Measurements from ENCODE around the gene POLR3GL. TPM values are rescaled to one million over a fixed set of nuclear protein-coding genes. Genes with fewer than 3 reads are reported as not detected.

The POLR3GL gene
- total RNA-seq, 2 experiments from 2014 or later = 25.0 to 26.5 TPM

DNA sequence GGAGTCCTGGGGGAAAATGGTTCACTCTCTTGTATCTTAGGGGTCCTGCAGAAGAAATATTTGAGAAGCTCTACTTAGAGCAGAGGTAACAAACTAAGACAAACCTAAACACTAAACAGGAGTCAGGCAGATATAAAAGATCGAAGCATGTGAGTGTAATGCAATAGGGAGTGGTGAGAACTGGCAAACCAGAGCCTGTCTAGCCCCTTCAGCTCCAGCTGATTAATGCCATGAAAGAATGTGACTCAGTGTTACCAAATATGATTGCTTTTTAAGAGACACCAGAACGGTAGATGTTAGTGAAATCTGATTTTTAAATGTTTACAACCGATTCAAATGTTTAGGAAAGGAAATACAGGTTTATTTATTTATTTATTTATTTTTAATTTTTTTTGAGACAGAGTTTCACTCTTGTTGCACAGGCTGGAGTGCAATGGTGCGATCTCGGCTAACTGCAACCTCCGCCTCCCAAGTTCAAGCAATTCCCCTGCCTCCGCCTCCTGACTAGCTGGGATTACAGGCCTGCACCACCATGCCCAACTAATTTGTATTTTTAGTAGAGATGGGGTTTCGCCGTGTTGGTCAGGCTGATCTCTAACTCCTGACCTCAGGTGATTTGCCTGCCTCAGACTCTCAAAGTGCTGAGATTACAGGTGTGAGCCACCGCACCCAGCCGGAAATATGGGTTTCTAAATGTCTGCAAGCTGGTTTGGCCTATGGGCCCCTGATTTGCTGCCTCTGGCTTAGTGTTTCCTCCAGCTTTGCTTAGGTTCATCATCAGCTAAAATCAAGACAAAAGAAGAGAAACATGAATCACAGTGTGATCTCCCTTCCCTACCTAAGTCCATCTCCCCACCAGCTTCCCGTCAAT lies 19.7 kb downstream of the POLR3GL start:
- ATAC-seq (no peak), DNase-seq (peak; percentile 46)
- no peaks in the 10 kb centered on the region for H3K36me3 Mint-ChIP-seq (ENCODE audit: low read depth)

GRCh38 chr1:145985129-145985501 lies 20.6 kb downstream of the POLR3GL start:
- H3K9me3 Mint-ChIP-seq (ENCODE audit: insufficient read depth) = no peaks in the 10 kb centered on the region
- peak overlapping the region; percentile 67 for H3K27ac Mint-ChIP-seq
- no peak overlapping the region for H3K4me3 Mint-ChIP-seq
- no peaks in the 10 kb centered on the region for H3K27me3 Mint-ChIP-seq (ENCODE audit: low read depth)
- no peak for DNase-seq
- ChIA-PET POLR2A (interaction anchor here (0.7 to 6.1 kb wide), 2 partner anchors 9 to 11 kb away, joined by 3 to 55 read pairs; partner anchors contain the start of gene TXNIP), CTCF (interaction anchor here (1.0 to 1.6 kb wide), 4 partner anchors 13 to 50 kb away, joined by 3 to 5 read pairs (median 4); no protein-coding TSS in a partner anchor)
- no peak for ATAC-seq
- no peaks in the 10 kb centered on the region for H3K36me3 Mint-ChIP-seq (ENCODE audit: low read depth)
- H3K4me1 Mint-ChIP-seq (ENCODE audit: low read depth) = peaks cover 47% of the 10 kb centered on the region

More for the DNA sequence above, 19.7 kb downstream of the POLR3GL start:
- ChIA-PET CTCF (interaction anchor here (1.0 to 1.6 kb wide), 4 partner anchors 14 to 139 kb away, joined by 3 to 5 read pairs (median 4); no protein-coding TSS in a partner anchor), POLR2A (interaction anchor here (1.4 to 6.1 kb wide), 2 partner anchors 9 to 12 kb away, joined by 12 to 55 read pairs; partner anchors contain the start of gene TXNIP)
- H3K4me1 Mint-ChIP-seq (ENCODE audit: low read depth) = peaks cover 47% of the 10 kb centered on the region
- H3K9me3 Mint-ChIP-seq (ENCODE audit: insufficient read depth) = no peaks in the 10 kb centered on the region
- no peak overlapping the region for H3K4me3 Mint-ChIP-seq
- no peaks in the 10 kb centered on the region for H3K27me3 Mint-ChIP-seq (ENCODE audit: low read depth)
- H3K27ac Mint-ChIP-seq = peak overlapping the region; percentile 67

DNA sequence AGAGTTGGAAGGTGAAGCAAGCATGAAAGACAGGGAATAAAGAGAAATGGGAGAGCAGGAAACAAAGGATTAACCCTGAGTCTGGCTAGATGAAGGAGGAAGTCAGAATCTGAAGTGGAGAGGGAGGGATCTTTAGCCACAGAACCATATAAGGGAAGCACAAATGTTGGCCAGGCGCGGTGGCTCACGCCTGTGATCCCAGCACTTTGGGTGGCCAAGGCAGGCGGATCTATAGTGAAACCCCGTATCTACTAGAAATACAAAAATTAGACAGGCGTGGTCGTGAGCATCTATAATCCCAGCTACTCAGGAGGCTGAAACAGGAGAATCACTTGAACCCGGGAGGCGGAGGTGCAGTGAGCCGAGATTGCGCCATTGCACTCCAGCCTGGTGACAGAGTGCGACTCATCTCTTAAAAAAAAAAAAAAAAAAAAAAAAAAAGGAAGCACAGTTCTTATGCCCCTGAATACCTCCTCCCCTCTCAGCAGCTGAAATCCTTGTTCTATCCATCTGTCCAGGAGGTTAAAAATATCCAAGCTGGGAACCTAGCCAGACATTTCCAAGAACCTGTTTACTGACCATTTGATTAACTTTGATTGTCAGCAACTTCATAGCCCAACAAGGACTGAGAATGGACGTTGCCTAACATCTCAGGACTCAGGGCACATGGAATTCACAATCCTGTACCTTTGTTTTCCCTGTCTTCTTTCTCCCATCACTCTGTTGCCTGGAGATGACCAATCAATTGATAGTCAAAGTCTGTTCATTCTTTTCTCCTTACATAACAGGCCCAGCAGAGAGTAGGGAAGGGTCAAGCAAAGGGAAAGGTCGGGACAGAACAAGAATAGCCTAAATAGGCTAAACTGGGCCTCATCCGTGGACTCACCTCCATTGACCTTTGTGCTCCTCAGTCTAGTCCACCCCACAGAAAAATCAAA lies 21.3 kb downstream of the POLR3GL start:
- Mint-ChIP-seq H3K4me1 (ENCODE audit: low read depth) (peaks cover 54% of the 10 kb centered on the region), H3K27me3 (ENCODE audit: low read depth) (no peaks in the 10 kb centered on the region), H3K9me3 (ENCODE audit: insufficient read depth) (no peaks in the 10 kb centered on the region), H3K27ac (peak overlapping the region; percentile 67), H3K4me3 (no peak overlapping the region), H3K36me3 (ENCODE audit: low read depth) (peaks cover under 1% of the 10 kb centered on the region)
- CTCF ChIA-PET = interaction anchor here (1.5 to 2.3 kb wide), 3 partner anchors 12 to 26 kb away, joined by 3 to 7 read pairs (median 5); no protein-coding TSS in a partner anchor
- no peak for ATAC-seq
- DNase-seq = no peak
- POLR2A ChIA-PET = interaction anchor here (0.7 to 6.1 kb wide), 2 partner anchors 8 to 11 kb away, joined by 3 to 55 read pairs; partner anchors contain the start of gene TXNIP

GRCh38 chr1:145986551-145986950 lies 22.1 kb downstream of the POLR3GL start:
- Mint-ChIP-seq H3K27ac (no peak overlapping the region), H3K4me3 (no peak overlapping the region), H3K27me3 (ENCODE audit: low read depth) (no peaks in the 10 kb centered on the region), H3K9me3 (ENCODE audit: insufficient read depth) (no peaks in the 10 kb centered on the region), H3K36me3 (ENCODE audit: low read depth) (peaks cover 3% of the 10 kb centered on the region), H3K4me1 (ENCODE audit: low read depth) (peaks cover 57% of the 10 kb centered on the region)
- ATAC-seq = no peak
- CTCF ChIA-PET = interaction anchor here (1.5 to 2.6 kb wide), 3 partner anchors 10 to 26 kb away, joined by 3 to 9 read pairs (median 7); partner anchors contain the start of gene TXNIP
- no peak for DNase-seq
- POLR2A ChIA-PET = interaction anchor here (6.1 kb wide), 1 partner anchor 10 kb away, joined by 55 read pairs; the partner anchor contains the start of gene TXNIP

GRCh38 chr1:145987926-145988325 lies 23.4 kb downstream of the POLR3GL start:
- Mint-ChIP-seq H3K9me3 (ENCODE audit: insufficient read depth) (no peaks in the 10 kb centered on the region), H3K27ac (no peak overlapping the region), H3K4me3 (no peak overlapping the region), H3K27me3 (ENCODE audit: low read depth) (no peaks in the 10 kb centered on the region), H3K4me1 (ENCODE audit: low read depth) (peaks cover 67% of the 10 kb centered on the region), H3K36me3 (ENCODE audit: low read depth) (peaks cover 16% of the 10 kb centered on the region)
- ChIA-PET CTCF (interaction anchor here (0.9 to 12.8 kb wide), 4 partner anchors 9 to 60 kb away, joined by 4 to 235 read pairs (median 8); partner anchors contain the start of genes RBM8A and TXNIP), POLR2A (interaction anchor here (1.4 to 11.5 kb wide), 3 partner anchors 9 to 61 kb away, joined by 4 to 373 read pairs (median 55); partner anchors contain the start of genes RBM8A and TXNIP)
- ATAC-seq (no peak), DNase-seq (no peak)

GRCh38 chr1:145988773-145989172 lies 24.3 kb downstream of the POLR3GL start:
- Mint-ChIP-seq H3K36me3 (ENCODE audit: low read depth) (peaks cover 24% of the 10 kb centered on the region), H3K4me3 (no peak overlapping the region), H3K27ac (no peak overlapping the region), H3K9me3 (ENCODE audit: insufficient read depth) (no peaks in the 10 kb centered on the region), H3K27me3 (ENCODE audit: low read depth) (no peaks in the 10 kb centered on the region), H3K4me1 (ENCODE audit: low read depth) (peaks cover 67% of the 10 kb centered on the region)
- no peak for DNase-seq
- peak; percentile 34 for ATAC-seq
- CTCF ChIA-PET = interaction anchor here (0.9 to 12.8 kb wide), 5 partner anchors 8 to 61 kb away, joined by 3 to 235 read pairs (median 5); partner anchors contain the start of genes RBM8A and TXNIP
- POLR2A ChIA-PET = interaction anchor here (0.8 to 11.5 kb wide), 4 partner anchors 8 to 63 kb away, joined by 3 to 373 read pairs (median 30); partner anchors contain the start of genes RBM8A and TXNIP

- no peak for DNase-seq
- ChIA-PET POLR2A (interaction anchor here (1.0 to 11.5 kb wide), 5 partner anchors 6 to 63 kb away, joined by 3 to 373 read pairs (median 11); partner anchors contain the start of genes ANKRD34A, POLR3GL, RBM8A and TXNIP), CTCF (interaction anchor here (1.3 to 12.8 kb wide), 3 partner anchors 12 to 21 kb away, joined by 5 to 235 read pairs (median 6); no protein-coding TSS in a partner anchor)
- no peaks in the 10 kb centered on the region for H3K27me3 Mint-ChIP-seq (ENCODE audit: low read depth)
- H3K27ac Mint-ChIP-seq = no peak overlapping the region
- H3K4me3 Mint-ChIP-seq = no peak overlapping the region
- H3K4me1 Mint-ChIP-seq (ENCODE audit: low read depth) = peaks cover 56% of the 10 kb centered on the region
- no peaks in the 10 kb centered on the region for H3K9me3 Mint-ChIP-seq (ENCODE audit: insufficient read depth)
- peaks cover 40% of the 10 kb centered on the region for H3K36me3 Mint-ChIP-seq (ENCODE audit: low read depth)
- ATAC-seq = peak; percentile 20
Measured at GRCh38 chr1:145990249-145990855, 25.9 kb downstream of the POLR3GL start.

GRCh38 chr1:145991735-145992412 lies 27.4 kb downstream of the POLR3GL start:
- no peaks in the 10 kb centered on the region for H3K27me3 Mint-ChIP-seq (ENCODE audit: low read depth)
- ATAC-seq (no peak), DNase-seq (no peak)
- peak overlapping the region; percentile 31 for H3K4me3 Mint-ChIP-seq
- H3K27ac Mint-ChIP-seq = peak overlapping the region; percentile 36
- CTCF ChIA-PET = interaction anchor here (1.2 to 12.8 kb wide), 4 partner anchors 13 to 19 kb away, joined by 3 to 235 read pairs (median 5); no protein-coding TSS in a partner anchor
- POLR2A ChIA-PET = interaction anchor here (0.6 to 11.5 kb wide), 8 partner anchors 8 to 56 kb away, joined by 3 to 373 read pairs (median 7); partner anchors contain the start of genes ANKRD34A and POLR3GL
- peaks cover 50% of the 10 kb centered on the region for H3K36me3 Mint-ChIP-seq (ENCODE audit: low read depth)
- H3K4me1 Mint-ChIP-seq (ENCODE audit: low read depth) = peaks cover 48% of the 10 kb centered on the region
- no peaks in the 10 kb centered on the region for H3K9me3 Mint-ChIP-seq (ENCODE audit: insufficient read depth)

GRCh38 chr1:145992502-145992936 lies 28.0 kb downstream of the POLR3GL start:
- H3K4me3 Mint-ChIP-seq = peak overlapping the region; percentile 87
- H3K27ac Mint-ChIP-seq = peak overlapping the region; percentile 55
- ChIA-PET POLR2A (interaction anchor here (0.7 to 11.5 kb wide), 7 partner anchors 8 to 133 kb away, joined by 3 to 373 read pairs (median 10); partner anchors contain the start of genes ANKRD34A, PIAS3 and POLR3GL), CTCF (interaction anchor here (1.6 to 12.8 kb wide), 3 partner anchors 14 to 147 kb away, joined by 4 to 235 read pairs (median 4); partner anchors contain the start of gene NUDT17)
- H3K36me3 Mint-ChIP-seq (ENCODE audit: low read depth) = peaks cover 50% of the 10 kb centered on the region
- no peaks in the 10 kb centered on the region for H3K27me3 Mint-ChIP-seq (ENCODE audit: low read depth)
- ATAC-seq = no peak
- DNase-seq = no peak
- H3K9me3 Mint-ChIP-seq (ENCODE audit: insufficient read depth) = no peaks in the 10 kb centered on the region
- H3K4me1 Mint-ChIP-seq (ENCODE audit: low read depth) = peaks cover 50% of the 10 kb centered on the region

All from activated CD8-positive, alpha-beta T cell treated with anti-CD3 and anti-CD28 coated beads, Interleukin-2, amount 10 ng/mL, durations not matched to agents 7 days and 5 days (primary cell).